Sigmoid colon (tissue), 7 donors: Measurements from ENCODE around the gene FRAS1. TPM values are rescaled to one million over a fixed set of nuclear protein-coding genes. Genes with fewer than 3 reads are reported as not detected.

Experiments used
- DNase-seq: peaks from one replicate; pipeline ENCODE4 v3.0.0-alpha.2; 2019
- H3K27ac ChIP-seq, 4 donors: fragments of 200-600 bp; sonication (generic); one replicate each; pipeline ENCODE4 v1.5.1; 2016 to 2019; ENCODE audit warnings: mild to moderate bottlenecking in 1 of 4
- H3K27me3 ChIP-seq, 3 donors: fragments of 200-600 bp; sonication (generic); one replicate each; pipeline ENCODE4 v1.5.1; 2019; ENCODE audit warnings: mild to moderate bottlenecking in 1 of 3
- H3K36me3 ChIP-seq, 4 donors: fragments of 200-600 bp; sonication (generic); one replicate each; pipeline ENCODE4 v1.5.1; 2016 to 2019
- H3K4me1 ChIP-seq, 4 donors: fragments of 200-600 bp; sonication (generic); one replicate each; pipeline ENCODE4 v1.5.1; 2017 to 2019
- H3K4me3 ChIP-seq, 4 donors: fragments of 200-600 bp; sonication (generic); one replicate each; pipeline ENCODE4 v1.5.1; 2017 to 2019; ENCODE audit warnings: mild to moderate bottlenecking in 2 of 4, moderate library complexity in 1 of 4
- H3K9me3 ChIP-seq, 4 donors: fragments of 200-600 bp in 3 of 4; sonication (generic) in 3 of 4; one replicate each; pipeline versions ENCODE4 v1.5.1 to v1.6.1; 2013 to 2019
- EP300 ChIP-seq, 4 donors: sonication (generic); formaldehyde crosslinking; IDR thresholded peaks; one replicate each; pipeline ENCODE4 v1.6.1; 2017; ENCODE audit warnings: antibody characterized with exemption in 4 of 4
- POLR2A ChIP-seq, 2 donors: fragments of 450-650 bp; IDR thresholded peaks; one replicate each; pipeline ENCODE4 v1.6.1; 2016; ENCODE audit warnings: antibody characterized with exemption in 2 of 2, mild to moderate bottlenecking in 2 of 2, moderate library complexity in 2 of 2
- POLR2AphosphoS5 ChIP-seq, 4 donors: sonication (generic); formaldehyde crosslinking; IDR thresholded peaks; one replicate each; pipeline ENCODE4 v1.6.1; 2017; ENCODE audit warnings: antibody characterized with exemption in 4 of 4
- WGBS, 2 donors: extraction: QIAGEN DNeasy Blood & Tissue Kit; methylation state at CpG; one replicate each; pipeline ENCODE4 v1.1.7; 2013; 5-methylcytosine and 5-hydroxymethylcytosine counted together
- intact Hi-C: fragments of 100-400 bp; cut with DNase I; formaldehyde crosslinking; loops from one replicate; pipeline ENCODE4 v1.15.1; 2023
- polyA plus RNA-seq, 3 donors: library from polyadenylated mRNA; stranded (reverse); fragments of 200-250 nt; gene quantifications; one replicate each; pipeline ENCODE4 v1.2.3, GENCODE V29; 2013
- total RNA-seq, 4 donors: library from RNA; depleted of rRNA; stranded (reverse); fragments of >200 nt; gene quantifications; one replicate each; pipeline ENCODE4 v1.1.0, GENCODE V29; 2016
- TF ChIP-seq, protein P1 (sequence below), 4 experiments: fragments of 450-650 bp in 3 of 4; fragments of 200-600 bp in 1 of 4; IDR thresholded peaks; one replicate each; pipeline ENCODE4 v1.5.1; 2016 to 2019; ENCODE audit warnings: antibody characterized with exemption in 4 of 4, mild to moderate bottlenecking in 3 of 4, moderate library complexity in 2 of 4
- donor health status: healthy with polysubstance abuse.
- donor health status: Bipolar disorder and iron deficiency.
- donor health status: healthy.

Gene FRAS1
- total and polyA plus RNA-seq, 7 donors: under 0.01 to 22.4 (median 7.4) TPM; not detected in 1

DNA sequence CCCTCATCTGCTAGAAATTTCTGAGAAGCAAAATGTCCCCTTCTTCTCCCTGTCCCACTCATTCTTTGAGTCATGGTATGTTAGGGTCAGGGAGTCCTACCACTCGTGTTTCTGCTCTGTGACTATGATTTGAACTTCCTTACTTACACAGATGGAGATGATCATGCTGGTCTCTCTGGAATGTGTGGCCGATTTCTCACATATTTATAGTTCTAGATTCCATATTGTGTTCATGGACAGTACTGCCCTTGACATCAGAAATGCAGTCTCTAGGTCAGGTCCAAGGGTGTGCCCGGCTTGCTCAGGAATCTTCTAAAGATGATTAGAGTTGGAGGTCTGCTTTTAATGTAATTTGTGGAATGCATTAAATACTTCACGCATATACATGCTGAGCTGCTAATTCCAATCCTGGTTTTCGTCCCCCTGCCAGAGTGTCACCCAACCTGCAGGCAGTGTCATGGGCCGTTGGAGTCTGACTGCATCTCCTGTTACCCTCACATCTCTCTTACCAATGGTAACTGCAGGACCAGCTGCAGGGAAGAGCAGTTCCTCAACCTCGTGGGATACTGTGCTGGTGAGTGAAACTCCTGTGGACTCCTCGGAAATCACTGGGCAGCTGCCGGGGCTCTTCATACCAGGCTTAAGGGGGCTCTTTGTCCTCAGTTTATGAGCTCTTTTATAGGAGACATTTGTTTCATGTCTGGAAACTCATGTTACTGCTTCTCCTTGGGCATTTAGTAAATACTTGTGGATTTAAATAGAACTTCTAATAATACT, 280.3 kb downstream of the FRAS1 start:
- DNase-seq: no peak
- Histone ChIP-seq H3K36me3 (no peaks in the 10 kb centered on the region), H3K27me3 (no peaks in the 10 kb centered on the region), H3K4me1 (peaks cover 0 to 9% (median 0%) of the 10 kb centered on the region in 4 donors), H3K9me3 (no peaks in the 10 kb centered on the region), H3K27ac (no peak overlapping the region), H3K4me3 (no peak overlapping the region)
- TF ChIP-seq EP300 (IDR thresholded peaks at IDR 0.05): no peak
- no peak for TF ChIP-seq POLR2A (IDR thresholded peaks at IDR 0.05)
- no peak for TF ChIP-seq POLR2AphosphoS5 (IDR thresholded peaks at IDR 0.05)
- TF ChIP-seq, protein P1, sequence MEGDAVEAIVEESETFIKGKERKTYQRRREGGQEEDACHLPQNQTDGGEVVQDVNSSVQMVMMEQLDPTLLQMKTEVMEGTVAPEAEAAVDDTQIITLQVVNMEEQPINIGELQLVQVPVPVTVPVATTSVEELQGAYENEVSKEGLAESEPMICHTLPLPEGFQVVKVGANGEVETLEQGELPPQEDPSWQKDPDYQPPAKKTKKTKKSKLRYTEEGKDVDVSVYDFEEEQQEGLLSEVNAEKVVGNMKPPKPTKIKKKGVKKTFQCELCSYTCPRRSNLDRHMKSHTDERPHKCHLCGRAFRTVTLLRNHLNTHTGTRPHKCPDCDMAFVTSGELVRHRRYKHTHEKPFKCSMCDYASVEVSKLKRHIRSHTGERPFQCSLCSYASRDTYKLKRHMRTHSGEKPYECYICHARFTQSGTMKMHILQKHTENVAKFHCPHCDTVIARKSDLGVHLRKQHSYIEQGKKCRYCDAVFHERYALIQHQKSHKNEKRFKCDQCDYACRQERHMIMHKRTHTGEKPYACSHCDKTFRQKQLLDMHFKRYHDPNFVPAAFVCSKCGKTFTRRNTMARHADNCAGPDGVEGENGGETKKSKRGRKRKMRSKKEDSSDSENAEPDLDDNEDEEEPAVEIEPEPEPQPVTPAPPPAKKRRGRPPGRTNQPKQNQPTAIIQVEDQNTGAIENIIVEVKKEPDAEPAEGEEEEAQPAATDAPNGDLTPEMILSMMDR (IDR thresholded peaks at IDR 0.05): no peak
- intact Hi-C loops: no loop called here
- WGBS, 2 donors: 85 to 87% methylated on average over 9 of the region's 9 CpGs

DNA sequence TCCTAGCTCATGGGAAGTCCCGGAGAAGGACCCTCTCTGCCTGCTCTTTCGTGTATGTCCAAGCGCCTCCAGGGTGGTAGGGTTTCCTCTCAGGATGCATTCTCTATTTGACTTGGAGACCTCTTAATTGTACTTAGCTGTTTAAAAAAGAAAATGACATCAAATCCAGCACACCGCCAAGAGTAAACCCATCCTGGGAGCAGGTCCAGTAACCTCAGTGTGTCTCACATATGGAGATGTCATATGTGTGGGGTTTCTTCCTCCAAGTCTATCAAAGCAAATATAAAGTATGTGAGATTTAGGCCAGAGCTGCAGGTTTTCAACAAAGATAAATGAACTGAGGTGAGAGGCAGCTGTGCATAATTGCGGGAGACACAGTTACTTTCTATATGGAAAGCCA, 285.0 kb downstream of the FRAS1 start:
- 90 to 95% methylated on average over 5 of the region's 5 CpGs for WGBS, 2 donors
- no peak for TF ChIP-seq POLR2A (IDR thresholded peaks at IDR 0.05)
- no peak for TF ChIP-seq EP300 (IDR thresholded peaks at IDR 0.05)
- TF ChIP-seq, protein P1 (IDR thresholded peaks at IDR 0.05): no peak
- TF ChIP-seq POLR2AphosphoS5 (IDR thresholded peaks at IDR 0.05): no peak
- no peaks in the 10 kb centered on the region for H3K27me3 ChIP-seq
- intact Hi-C loops: no loop called here
- H3K4me3 ChIP-seq: no peak overlapping the region
- DNase-seq: no peak
- H3K4me1 ChIP-seq: peaks cover 0 to under 1% (median 0%) of the 10 kb centered on the region in 4 donors
- H3K36me3 ChIP-seq: no peaks in the 10 kb centered on the region
- no peaks in the 10 kb centered on the region for H3K9me3 ChIP-seq
- H3K27ac ChIP-seq: no peak overlapping the region

DNA sequence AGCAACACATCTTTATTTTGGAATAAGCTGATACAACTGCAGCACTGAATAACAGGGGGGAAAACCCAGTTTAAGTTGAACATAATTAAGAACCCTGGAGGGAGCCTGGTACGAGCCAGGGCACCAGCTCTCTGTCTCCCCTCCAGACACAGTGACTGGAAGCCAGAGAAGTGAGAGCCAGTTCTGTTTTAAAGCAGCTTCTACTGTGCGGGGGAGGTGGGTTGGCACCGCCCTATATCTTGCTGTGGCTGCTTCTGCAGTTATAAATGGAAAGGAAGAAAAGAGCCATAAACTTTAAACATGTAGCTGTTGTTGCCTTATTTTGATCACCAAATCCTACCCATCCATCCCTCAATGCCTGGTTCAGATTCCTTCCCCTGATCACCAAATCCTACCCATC, 286.6 kb downstream of the FRAS1 start:
- H3K27ac ChIP-seq: no peak overlapping the region
- 83 to 87% methylated on average over 3 of the region's 3 CpGs for WGBS, 2 donors
- H3K4me1 ChIP-seq: no peaks in the 10 kb centered on the region
- no peaks in the 10 kb centered on the region for H3K27me3 ChIP-seq
- intact Hi-C loops: no loop called here
- no peaks in the 10 kb centered on the region for H3K9me3 ChIP-seq
- H3K36me3 ChIP-seq: no peaks in the 10 kb centered on the region
- TF ChIP-seq EP300 (IDR thresholded peaks at IDR 0.05) (no peak), POLR2A (IDR thresholded peaks at IDR 0.05) (no peak), POLR2AphosphoS5 (IDR thresholded peaks at IDR 0.05) (no peak)
- TF ChIP-seq, protein P1 (IDR thresholded peaks at IDR 0.05): no peak
- no peak for DNase-seq
- no peak overlapping the region for H3K4me3 ChIP-seq

DNA sequence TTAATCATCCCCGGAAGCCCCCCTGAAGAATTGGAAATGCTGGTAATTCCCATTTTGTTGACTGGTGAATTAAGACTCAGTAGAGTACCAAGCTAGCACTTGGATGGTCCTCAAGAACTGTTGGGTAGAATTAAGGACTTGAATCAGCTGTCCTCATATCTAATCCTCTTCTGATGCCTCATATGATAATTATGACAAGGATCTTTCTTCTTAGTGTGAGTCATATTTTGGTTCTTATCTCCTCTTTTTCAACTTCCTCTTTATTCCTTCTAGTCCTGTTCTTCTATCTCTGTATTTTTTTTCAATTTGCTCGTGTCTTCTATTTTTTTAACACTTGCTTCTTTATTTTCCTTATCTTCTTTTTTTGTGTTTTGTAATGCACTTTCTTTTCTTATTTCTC, 288.1 kb downstream of the FRAS1 start:
- Histone ChIP-seq H3K36me3 (no peaks in the 10 kb centered on the region), H3K9me3 (no peaks in the 10 kb centered on the region), H3K4me3 (no peak overlapping the region), H3K4me1 (no peaks in the 10 kb centered on the region), H3K27me3 (no peaks in the 10 kb centered on the region), H3K27ac (no peak overlapping the region)
- intact Hi-C loops: no loop called here
- TF ChIP-seq, protein P1 (IDR thresholded peaks at IDR 0.05): no peak
- no peak for TF ChIP-seq EP300 (IDR thresholded peaks at IDR 0.05)
- TF ChIP-seq POLR2A (IDR thresholded peaks at IDR 0.05): no peak
- TF ChIP-seq POLR2AphosphoS5 (IDR thresholded peaks at IDR 0.05): no peak
- WGBS, 2 donors: 59 to 86% methylated on average over 2 of the region's 2 CpGs
- no peak for DNase-seq
